CD8-positive, alpha-beta memory T cell (primary cell): ENCODE results near the gene GNAL. TPM values are rescaled to one million over a fixed set of nuclear protein-coding genes. Genes with fewer than 3 reads are reported as not detected.
A peak's percentile ranks its signal among the peaks of the same experiment; 100 is the strongest.

ENCODE experiments used
- CTCF ChIA-PET: fragments of 350-600 bp; sonication (Branson Sonifier 250); formaldehyde crosslinking; loops from one replicate; lab custom pipeline; 2021; ENCODE audit warnings: antibody characterized with exemption; lab: Charles Lee
- POLR2A ChIA-PET: fragments of 350-600 bp; sonication (Branson Sonifier 250); formaldehyde crosslinking; loops from one replicate; lab custom pipeline; 2021; ENCODE audit warnings: antibody characterized with exemption; lab: Charles Lee
- DNase-seq, 5 donors: peaks; one replicate each; pipeline versions ENCODE4 v3.0.0 to v3.0.0-alpha.2; 2020 to 2022; ENCODE audit warnings: mixed read lengths in 1 of 5
- H3K27ac ChIP-seq: one replicate; pipeline ENCODE4 v1.7.0; 2013; ENCODE audit warnings: low read depth, mild to moderate bottlenecking, low read length, moderate library complexity
- H3K27me3 ChIP-seq: 2 replicates; pipeline ENCODE4 v1.7.0; 2013; ENCODE audit warnings: low read length, mild to moderate bottlenecking; ENCODE audit not compliant: insufficient read depth, poor library complexity, severe bottlenecking
- H3K36me3 ChIP-seq: 2 replicates; pipeline ENCODE4 v1.7.0; 2013; ENCODE audit warnings: mild to moderate bottlenecking, low read length, moderate library complexity; ENCODE audit not compliant: insufficient read depth
- H3K4me1 ChIP-seq: 2 replicates; pipeline ENCODE4 v1.7.0; 2013; ENCODE audit warnings: mild to moderate bottlenecking, low read length, moderate library complexity; ENCODE audit not compliant: insufficient read depth
- H3K4me3 ChIP-seq: 2 replicates; pipeline ENCODE4 v1.7.0; 2013; ENCODE audit warnings: mild to moderate bottlenecking, low read length
- H3K9me3 ChIP-seq: 2 replicates; pipeline ENCODE4 v1.7.0; 2013; ENCODE audit warnings: mild to moderate bottlenecking, low read length
- H3K27ac Mint-ChIP-seq, 8 donors: one replicate each; pipeline ENCODE4 v1.8.0; 2020 to 2021; ENCODE audit warnings: mixed read lengths in 8 of 8, mild to moderate bottlenecking in 6 of 8, inconsistent platforms in 3 of 8, moderate library complexity in 3 of 8
- H3K27me3 Mint-ChIP-seq, 2 donors: one replicate each; pipeline ENCODE4 v1.8.0; 2020 to 2021; ENCODE audit warnings: mixed read lengths in 2 of 2, mild to moderate bottlenecking in 1 of 2, moderate library complexity in 1 of 2
- H3K36me3 Mint-ChIP-seq, 3 donors: one replicate each; pipeline ENCODE4 v1.8.0; 2020 to 2021; ENCODE audit warnings: mixed read lengths in 3 of 3, inconsistent platforms in 1 of 3, mild to moderate bottlenecking in 1 of 3
- H3K4me1 Mint-ChIP-seq, 3 donors: one replicate each; pipeline ENCODE4 v1.8.0; 2020 to 2021; ENCODE audit warnings: mixed read lengths in 3 of 3, inconsistent platforms in 1 of 3, mild to moderate bottlenecking in 1 of 3
- H3K4me3 Mint-ChIP-seq, 7 donors: one replicate each; pipeline ENCODE4 v1.8.0; 2020 to 2021; ENCODE audit warnings: mixed read lengths in 7 of 7, mild to moderate bottlenecking in 6 of 7, moderate library complexity in 4 of 7, inconsistent platforms in 2 of 7
- H3K9me3 Mint-ChIP-seq, 5 donors: one replicate each; pipeline ENCODE4 v1.8.0; 2020 to 2022; ENCODE audit warnings: mixed read lengths in 5 of 5, mild to moderate bottlenecking in 3 of 5, moderate library complexity in 2 of 5, inconsistent platforms in 1 of 5
- polyA plus RNA-seq: library from polyadenylated mRNA; unstranded; fragments of 300-500 nt; fragmentation: Illumina TruSeq; gene quantifications from one replicate; pipeline ENCODE4 v1.2.3, GENCODE V29; 2021
- total RNA-seq, 2 experiments: library from RNA; stranded (reverse); gene quantifications; one replicate each; pipeline ENCODE4 v1.2.3, GENCODE V29; 2021

The GNAL gene
- total and polyA plus RNA-seq, 3 experiments from 2014 or later, result 0.04 to 0.38 TPM; not detected in 1

GRCh38 chr18:11733031-11733430 is 44.0 kb downstream of the GNAL start:
- DNase-seq, result peak; percentile 19 to 66 (median 36)
- Histone ChIP-seq H3K4me3 (no peak overlapping the region), H3K4me1 (no peaks in the 10 kb centered on the region), H3K36me3 (no peaks in the 10 kb centered on the region), H3K9me3 (no peaks in the 10 kb centered on the region), H3K27me3 (peaks cover 11% of the 10 kb centered on the region), H3K27ac (no peak overlapping the region)
- POLR2A ChIA-PET, result no interaction called here
- Mint-ChIP-seq H3K4me1 (peaks cover 3 to 5% (median 4%) of the 10 kb centered on the region in 3 donors), H3K36me3 (no peaks in the 10 kb centered on the region), H3K9me3 (no peaks in the 10 kb centered on the region), H3K4me3 (peak overlapping the region in 1 of 7 donors; percentile 79), H3K27ac (peak overlapping the region in 1 of 8 donors; percentile 66), H3K27me3 (peaks cover 22 to 32% of the 10 kb centered on the region in 2 donors)
- CTCF ChIA-PET, result interaction anchor here (1.0 to 1.2 kb wide), 7 partner anchors 12 to 263 kb away, joined by 3 to 7 read pairs (median 3); no protein-coding TSS in a partner anchor

GRCh38 chr18:11736656-11737055 is 47.6 kb downstream of the GNAL start:
- CTCF ChIA-PET, result interaction anchor here (1.1 kb wide), 1 partner anchor 201 kb away, joined by 4 read pairs; no protein-coding TSS in a partner anchor

GRCh38 chr18:11739893-11740292 is 50.8 kb downstream of the GNAL start:
- H3K36me3 Mint-ChIP-seq, result no peaks in the 10 kb centered on the region
- peaks cover 24 to 31% of the 10 kb centered on the region in 2 donors for H3K27me3 Mint-ChIP-seq
- no peak overlapping the region for H3K27ac Mint-ChIP-seq
- ChIA-PET CTCF (interaction anchor here (1.2 kb wide), 1 partner anchor 12 kb away, joined by 3 read pairs; no protein-coding TSS in a partner anchor), POLR2A (no interaction called here)
- no peaks in the 10 kb centered on the region for H3K4me1 Mint-ChIP-seq
- DNase-seq, result no peak
- no peak overlapping the region for H3K4me3 Mint-ChIP-seq
- Histone ChIP-seq H3K27ac (no peak overlapping the region), H3K4me3 (no peak overlapping the region), H3K36me3 (no peaks in the 10 kb centered on the region), H3K27me3 (peaks cover 3% of the 10 kb centered on the region), H3K9me3 (no peaks in the 10 kb centered on the region), H3K4me1 (no peaks in the 10 kb centered on the region)
- H3K9me3 Mint-ChIP-seq, result no peaks in the 10 kb centered on the region

More at GRCh38 chr18:11736656-11737055, 47.6 kb downstream of the GNAL start:
- H3K4me3 Mint-ChIP-seq, result no peak overlapping the region
- no peaks in the 10 kb centered on the region for H3K36me3 ChIP-seq
- peaks cover 15% of the 10 kb centered on the region for H3K27me3 ChIP-seq
- peaks cover 3 to 5% (median 4%) of the 10 kb centered on the region in 3 donors for H3K4me1 Mint-ChIP-seq
- no peak overlapping the region for H3K27ac Mint-ChIP-seq
- DNase-seq, result no peak
- no peaks in the 10 kb centered on the region for H3K9me3 ChIP-seq
- no peaks in the 10 kb centered on the region for H3K9me3 Mint-ChIP-seq
- no peaks in the 10 kb centered on the region for H3K36me3 Mint-ChIP-seq
- POLR2A ChIA-PET, result no interaction called here
- no peak overlapping the region for H3K4me3 ChIP-seq
- H3K27me3 Mint-ChIP-seq, result peaks cover 32 to 33% of the 10 kb centered on the region in 2 donors
- H3K27ac ChIP-seq, result no peak overlapping the region
- no peaks in the 10 kb centered on the region for H3K4me1 ChIP-seq

GRCh38 chr18:11740461-11740860 is 51.4 kb downstream of the GNAL start:
- Mint-ChIP-seq H3K9me3 (no peaks in the 10 kb centered on the region), H3K27me3 (peaks cover 25 to 30% of the 10 kb centered on the region in 2 donors), H3K27ac (no peak overlapping the region), H3K36me3 (no peaks in the 10 kb centered on the region), H3K4me3 (no peak overlapping the region), H3K4me1 (no peaks in the 10 kb centered on the region)
- ChIA-PET POLR2A (no interaction called here), CTCF (interaction anchor here (1.2 kb wide), 1 partner anchor 12 kb away, joined by 3 read pairs; no protein-coding TSS in a partner anchor)
- Histone ChIP-seq H3K4me3 (no peak overlapping the region), H3K27ac (no peak overlapping the region), H3K36me3 (no peaks in the 10 kb centered on the region), H3K4me1 (no peaks in the 10 kb centered on the region), H3K27me3 (peaks cover 3% of the 10 kb centered on the region), H3K9me3 (no peaks in the 10 kb centered on the region)
- no peak for DNase-seq

GRCh38 chr18:11741505-11742145 is 52.6 kb downstream of the GNAL start:
- CTCF ChIA-PET, result no interaction called here
- H3K4me3 Mint-ChIP-seq, result no peak overlapping the region

GRCh38 chr18:11745521-11745920 is 56.5 kb downstream of the GNAL start:
- H3K4me1 Mint-ChIP-seq, result peaks cover 0 to 5% (median 2%) of the 10 kb centered on the region in 3 donors
- H3K4me1 ChIP-seq, result no peaks in the 10 kb centered on the region
- H3K4me3 Mint-ChIP-seq, result no peak overlapping the region
- H3K36me3 Mint-ChIP-seq, result peaks cover 0 to 4% (median 0%) of the 10 kb centered on the region in 3 donors
- no peak overlapping the region for H3K27ac Mint-ChIP-seq
- ChIA-PET POLR2A (no interaction called here), CTCF (interaction anchor here (1.0 kb wide), 2 partner anchors 13 kb away, joined by 3 read pairs; no protein-coding TSS in a partner anchor)
- H3K27me3 ChIP-seq, result no peaks in the 10 kb centered on the region
- peaks cover 0 to under 1% (median 0%) of the 10 kb centered on the region in 5 donors for H3K9me3 Mint-ChIP-seq
- no peaks in the 10 kb centered on the region for H3K36me3 ChIP-seq
- no peaks in the 10 kb centered on the region for H3K9me3 ChIP-seq
- H3K27ac ChIP-seq, result no peak overlapping the region
- H3K4me3 ChIP-seq, result no peak overlapping the region
- no peak for DNase-seq
- H3K27me3 Mint-ChIP-seq, result peaks cover 24 to 56% of the 10 kb centered on the region in 2 donors

More at GRCh38 chr18:11741505-11742145, 52.6 kb downstream of the GNAL start:
- Histone ChIP-seq H3K9me3 (no peaks in the 10 kb centered on the region), H3K4me3 (no peak overlapping the region), H3K36me3 (no peaks in the 10 kb centered on the region), H3K27ac (no peak overlapping the region), H3K4me1 (no peaks in the 10 kb centered on the region), H3K27me3 (peaks cover 3% of the 10 kb centered on the region)
- no peak for DNase-seq
- H3K4me1 Mint-ChIP-seq, result no peaks in the 10 kb centered on the region
- peaks cover 28 to 39% of the 10 kb centered on the region in 2 donors for H3K27me3 Mint-ChIP-seq
- POLR2A ChIA-PET, result no interaction called here
- H3K27ac Mint-ChIP-seq, result peak overlapping the region in 1 of 8 donors; percentile 3
- H3K36me3 Mint-ChIP-seq, result no peaks in the 10 kb centered on the region
- H3K9me3 Mint-ChIP-seq, result no peaks in the 10 kb centered on the region

GRCh38 chr18:11747286-11747685 is 58.2 kb downstream of the GNAL start:
- DNase-seq, result no peak
- Histone ChIP-seq H3K27me3 (no peaks in the 10 kb centered on the region), H3K9me3 (no peaks in the 10 kb centered on the region), H3K4me3 (no peak overlapping the region), H3K4me1 (no peaks in the 10 kb centered on the region), H3K27ac (no peak overlapping the region), H3K36me3 (no peaks in the 10 kb centered on the region)
- Mint-ChIP-seq H3K36me3 (peaks cover 0 to 4% (median 0%) of the 10 kb centered on the region in 3 donors), H3K4me3 (no peak overlapping the region), H3K27me3 (peaks cover 29 to 62% of the 10 kb centered on the region in 2 donors), H3K9me3 (peaks cover 0 to 2% (median 0%) of the 10 kb centered on the region in 5 donors), H3K4me1 (peaks cover 4 to 12% (median 12%) of the 10 kb centered on the region in 3 donors), H3K27ac (no peak overlapping the region)
- CTCF ChIA-PET, result no interaction called here
- POLR2A ChIA-PET, result no interaction called here

- POLR2A ChIA-PET, result no interaction called here
- H3K4me3 Mint-ChIP-seq, result no peak overlapping the region
- no peak for DNase-seq
These were observed 58.7 kb downstream of the GNAL start for GRCh38 chr18:11747731-11748130.

More at GRCh38 chr18:11747731-11748130, 58.7 kb downstream of the GNAL start:
- Histone ChIP-seq H3K36me3 (no peaks in the 10 kb centered on the region), H3K9me3 (no peaks in the 10 kb centered on the region), H3K27me3 (no peaks in the 10 kb centered on the region), H3K4me3 (no peak overlapping the region), H3K4me1 (no peaks in the 10 kb centered on the region), H3K27ac (no peak overlapping the region)
- CTCF ChIA-PET, result no interaction called here
- Mint-ChIP-seq H3K27me3 (peaks cover 29 to 62% of the 10 kb centered on the region in 2 donors), H3K27ac (no peak overlapping the region), H3K9me3 (peaks cover 0 to 2% (median 0%) of the 10 kb centered on the region in 5 donors), H3K4me1 (peaks cover 6 to 14% (median 12%) of the 10 kb centered on the region in 3 donors), H3K36me3 (peaks cover 0 to 4% (median 0%) of the 10 kb centered on the region in 3 donors)
